ENCODE data around the gene BMP10.

Gene BMP10, protein sequence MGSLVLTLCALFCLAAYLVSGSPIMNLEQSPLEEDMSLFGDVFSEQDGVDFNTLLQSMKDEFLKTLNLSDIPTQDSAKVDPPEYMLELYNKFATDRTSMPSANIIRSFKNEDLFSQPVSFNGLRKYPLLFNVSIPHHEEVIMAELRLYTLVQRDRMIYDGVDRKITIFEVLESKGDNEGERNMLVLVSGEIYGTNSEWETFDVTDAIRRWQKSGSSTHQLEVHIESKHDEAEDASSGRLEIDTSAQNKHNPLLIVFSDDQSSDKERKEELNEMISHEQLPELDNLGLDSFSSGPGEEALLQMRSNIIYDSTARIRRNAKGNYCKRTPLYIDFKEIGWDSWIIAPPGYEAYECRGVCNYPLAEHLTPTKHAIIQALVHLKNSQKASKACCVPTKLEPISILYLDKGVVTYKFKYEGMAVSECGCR

DNA sequence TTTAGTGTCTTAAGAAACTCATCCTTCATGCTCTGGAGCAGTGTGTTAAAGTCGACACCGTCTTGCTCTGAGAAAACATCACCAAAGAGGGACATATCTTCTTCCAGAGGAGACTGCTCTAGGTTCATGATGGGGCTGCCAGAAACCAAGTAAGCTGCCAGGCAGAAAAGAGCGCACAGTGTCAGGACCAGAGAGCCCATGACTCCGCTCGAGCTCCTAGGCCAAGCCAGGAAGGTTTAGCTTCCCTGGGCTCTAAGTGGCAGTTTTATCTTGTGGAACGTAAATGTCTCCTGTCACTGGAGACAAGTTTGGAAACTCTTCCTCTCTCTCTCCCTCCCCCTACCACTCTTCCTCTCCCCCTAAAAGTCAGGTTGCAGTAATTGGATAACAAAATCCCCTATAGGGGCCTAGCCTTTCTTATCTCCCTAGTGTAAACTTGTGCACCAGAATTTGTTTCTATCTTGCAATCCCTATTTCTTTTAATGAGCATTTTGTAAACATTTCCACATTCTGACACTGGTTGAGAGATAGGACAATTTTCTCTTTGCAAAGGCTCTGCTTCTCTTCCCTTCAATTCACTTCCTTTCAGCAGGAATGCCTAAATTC lies at the start of gene BMP10:
Gene BMP10 (minus strand): TSS at position 239 of the 606 bp plus-strand sequence. CDS start 39 bp downstream, at position 200.
- ATAC-seq (ENCODE audit: insufficient read depth, low read depth) (no peak), DNase-seq (no peak)
- Histone ChIP-seq H3K27ac (ENCODE audit: low read length) (no peak within 1 kb of the TSS), H3K36me3 (ENCODE audit: insufficient read depth, low read length) (no peaks in the 10 kb centered on the region), H2AFZ (ENCODE audit: low read depth, low read length) (no peak within 1 kb of the TSS), H4K20me1 (ENCODE audit: insufficient read depth, low read length) (no peaks in the 10 kb centered on the region), H3K4me1 (ENCODE audit: insufficient read depth, low read length) (no peaks in the 10 kb centered on the region), H3K79me2 (ENCODE audit: insufficient read depth, low read length) (no peaks in the 10 kb centered on the region), H3K4me3 (ENCODE audit: low read depth in 1 of 2, low read length in 2 of 2) (no peak within 1 kb of the TSS), H3K4me2 (ENCODE audit: insufficient read depth, low read length) (no peak within 1 kb of the TSS), H3K9me3 (ENCODE audit: insufficient read depth, low read length, severe bottlenecking) (no peaks in the 10 kb centered on the region), H3K9ac (ENCODE audit: low read depth, low read length) (no peak within 1 kb of the TSS), H3K27me3 (ENCODE audit: insufficient read depth, low read length, poor library complexity) (no peaks in the 10 kb centered on the region)
- no peak for TF ChIP-seq EZH2 (IDR thresholded peaks at IDR 0.05; ENCODE audit: borderline replicate concordance, low read depth, low read length, severe bottlenecking)
- TF ChIP-seq, protein P1, sequence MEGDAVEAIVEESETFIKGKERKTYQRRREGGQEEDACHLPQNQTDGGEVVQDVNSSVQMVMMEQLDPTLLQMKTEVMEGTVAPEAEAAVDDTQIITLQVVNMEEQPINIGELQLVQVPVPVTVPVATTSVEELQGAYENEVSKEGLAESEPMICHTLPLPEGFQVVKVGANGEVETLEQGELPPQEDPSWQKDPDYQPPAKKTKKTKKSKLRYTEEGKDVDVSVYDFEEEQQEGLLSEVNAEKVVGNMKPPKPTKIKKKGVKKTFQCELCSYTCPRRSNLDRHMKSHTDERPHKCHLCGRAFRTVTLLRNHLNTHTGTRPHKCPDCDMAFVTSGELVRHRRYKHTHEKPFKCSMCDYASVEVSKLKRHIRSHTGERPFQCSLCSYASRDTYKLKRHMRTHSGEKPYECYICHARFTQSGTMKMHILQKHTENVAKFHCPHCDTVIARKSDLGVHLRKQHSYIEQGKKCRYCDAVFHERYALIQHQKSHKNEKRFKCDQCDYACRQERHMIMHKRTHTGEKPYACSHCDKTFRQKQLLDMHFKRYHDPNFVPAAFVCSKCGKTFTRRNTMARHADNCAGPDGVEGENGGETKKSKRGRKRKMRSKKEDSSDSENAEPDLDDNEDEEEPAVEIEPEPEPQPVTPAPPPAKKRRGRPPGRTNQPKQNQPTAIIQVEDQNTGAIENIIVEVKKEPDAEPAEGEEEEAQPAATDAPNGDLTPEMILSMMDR (IDR thresholded peaks at IDR 0.05; ENCODE audit: borderline replicate concordance, extremely low read depth, low read length, poor library complexity, severe bottlenecking), result no peak

DNA sequence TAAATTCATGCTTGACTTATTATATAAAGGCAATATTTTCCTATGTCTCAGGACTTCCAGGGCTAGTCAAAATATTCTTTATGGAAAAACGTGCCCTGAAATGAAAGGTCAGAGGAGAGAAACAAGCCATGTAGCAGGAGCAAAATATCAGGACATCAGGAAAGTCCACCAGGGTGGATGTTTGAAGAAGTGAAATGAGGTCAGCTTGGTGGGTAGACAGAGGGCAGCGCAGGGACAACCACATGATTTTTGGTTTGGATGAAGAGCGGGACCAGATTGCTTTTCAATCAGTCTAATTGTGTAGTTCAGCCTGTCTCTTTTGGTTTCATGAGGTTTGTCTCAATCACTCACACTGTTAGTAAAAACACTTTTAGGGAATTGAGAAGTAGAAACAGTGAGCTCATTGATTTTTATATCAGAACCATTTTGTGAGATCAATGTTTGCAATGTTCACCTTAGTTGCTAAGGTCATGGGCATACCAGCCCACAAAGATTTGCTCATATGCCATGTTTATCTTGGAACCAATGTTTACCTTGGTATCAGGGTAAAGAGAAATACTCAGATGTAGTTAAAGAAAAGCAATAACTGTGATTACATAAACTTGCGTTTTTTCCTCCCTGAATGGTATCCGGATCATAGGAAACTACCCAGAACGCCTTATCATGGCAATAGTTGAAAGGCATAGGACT lies 49.4 kb upstream of the BMP10 start:
- H3K27ac ChIP-seq (ENCODE audit: low read length), result no peak overlapping the region
- H3K36me3 ChIP-seq (ENCODE audit: insufficient read depth, low read length), result no peaks in the 10 kb centered on the region
- H3K4me3 ChIP-seq (ENCODE audit: low read depth in 1 of 2, low read length in 2 of 2), result no peak overlapping the region
- no peaks in the 10 kb centered on the region for H3K9me3 ChIP-seq (ENCODE audit: insufficient read depth, low read length, severe bottlenecking)
- H3K4me2 ChIP-seq (ENCODE audit: insufficient read depth, low read length), result no peak overlapping the region
- peaks cover 14% of the 10 kb centered on the region for H3K4me1 ChIP-seq (ENCODE audit: insufficient read depth, low read length)
- TF ChIP-seq, protein P1 (IDR thresholded peaks at IDR 0.05; ENCODE audit: borderline replicate concordance, extremely low read depth, low read length, poor library complexity, severe bottlenecking), result no peak
- TF ChIP-seq EZH2 (IDR thresholded peaks at IDR 0.05; ENCODE audit: borderline replicate concordance, low read depth, low read length, severe bottlenecking), result no peak
- no peak overlapping the region for H3K9ac ChIP-seq (ENCODE audit: low read depth, low read length)
- no peaks in the 10 kb centered on the region for H3K79me2 ChIP-seq (ENCODE audit: insufficient read depth, low read length)
- H3K27me3 ChIP-seq (ENCODE audit: insufficient read depth, low read length, poor library complexity), result no peaks in the 10 kb centered on the region
- H2AFZ ChIP-seq (ENCODE audit: low read depth, low read length), result no peak overlapping the region
- DNase-seq (no peak), ATAC-seq (ENCODE audit: insufficient read depth, low read depth) (no peak)
- no peaks in the 10 kb centered on the region for H4K20me1 ChIP-seq (ENCODE audit: insufficient read depth, low read length)

- Histone ChIP-seq H3K36me3 (ENCODE audit: insufficient read depth, low read length) (no peaks in the 10 kb centered on the region), H3K9ac (ENCODE audit: low read depth, low read length) (no peak overlapping the region), H4K20me1 (ENCODE audit: insufficient read depth, low read length) (no peaks in the 10 kb centered on the region), H3K79me2 (ENCODE audit: insufficient read depth, low read length) (no peaks in the 10 kb centered on the region), H3K4me1 (ENCODE audit: insufficient read depth, low read length) (peaks cover 23% of the 10 kb centered on the region), H3K27ac (ENCODE audit: low read length) (no peak overlapping the region), H2AFZ (ENCODE audit: low read depth, low read length) (no peak overlapping the region), H3K9me3 (ENCODE audit: insufficient read depth, low read length, severe bottlenecking) (no peaks in the 10 kb centered on the region), H3K27me3 (ENCODE audit: insufficient read depth, low read length, poor library complexity) (no peaks in the 10 kb centered on the region), H3K4me3 (ENCODE audit: low read depth in 1 of 2, low read length in 2 of 2) (no peak overlapping the region), H3K4me2 (ENCODE audit: insufficient read depth, low read length) (no peak overlapping the region)
- ATAC-seq (ENCODE audit: insufficient read depth, low read depth), result no peak
- no peak for DNase-seq
- no peak for TF ChIP-seq EZH2 (IDR thresholded peaks at IDR 0.05; ENCODE audit: borderline replicate concordance, low read depth, low read length, severe bottlenecking)
- TF ChIP-seq, protein P1 (IDR thresholded peaks at IDR 0.05; ENCODE audit: borderline replicate concordance, extremely low read depth, low read length, poor library complexity, severe bottlenecking), result no peak
Observed at GRCh38 chr2:68918497-68918896, 47.3 kb upstream of the BMP10 start.

Data from DND-41 (cell line).